SJSA1 (cell line): ENCODE measurements around the gene RRP7A. TPM values are rescaled to one million over a fixed set of nuclear protein-coding genes. Genes with fewer than 3 reads are reported as not detected.
"Not testable (repeated sequence)": the region's sequence is repeated elsewhere in the genome, so short reads cannot be mapped to it uniquely, and the experiment has no call there.

Experiments used
- DNase-seq, 2 experiments: peaks; one replicate each; pipeline ENCODE4 v3.0.0-alpha.2; 2015 to 2020; ENCODE audit warnings: low spot score in 2 of 2, low read depth in 1 of 2
- H3K27ac ChIP-seq: fragments of 250-450 bp; sonication (Bioruptor Pico); 2 replicates; pipeline ENCODE4 v1.5.1; 2020; ENCODE audit warnings: mild to moderate bottlenecking, moderate library complexity
- H3K27me3 ChIP-seq: fragments of 250-450 bp; sonication (Bioruptor Pico); replicated peaks from 2 replicates; pipeline ENCODE4 v1.5.1; 2020; ENCODE audit warnings: mild to moderate bottlenecking, moderate library complexity
- H3K36me3 ChIP-seq: fragments of 250-450 bp; sonication (Bioruptor Pico); 2 replicates; pipeline ENCODE4 v1.5.1; 2020; ENCODE audit warnings: mild to moderate bottlenecking
- H3K4me1 ChIP-seq: fragments of 250-450 bp; sonication (Bioruptor Pico); replicated peaks from 2 replicates; pipeline ENCODE4 v1.6.1; 2021; ENCODE audit warnings: mild to moderate bottlenecking
- H3K4me3 ChIP-seq: fragments of 250-450 bp; sonication (Bioruptor Pico); 2 replicates; pipeline ENCODE4 v1.5.1; 2020; ENCODE audit warnings: mild to moderate bottlenecking
- H3K9me3 ChIP-seq: fragments of 250-450 bp; sonication (Bioruptor Pico); replicated peaks from 2 replicates; pipeline ENCODE4 v1.5.1; 2020; ENCODE audit warnings: mild to moderate bottlenecking
- total RNA-seq: library from RNA; depleted of rRNA; stranded (reverse); fragments of >200 nt; shearing (Covaris generic); gene quantifications from 2 replicates; pipeline ENCODE4 v1.2.3, GENCODE V29; 2014

The RRP7A gene
- total RNA-seq, 1 experiment from 2014 or later = 40.2 TPM

- DNase-seq = no peak
- Histone ChIP-seq H3K9me3 (no peaks in the 10 kb centered on the region), H3K4me1 (peaks cover 6% of the 10 kb centered on the region), H3K4me3 (no peak overlapping the region), H3K27me3 (no peaks in the 10 kb centered on the region), H3K36me3 (no peaks in the 10 kb centered on the region), H3K27ac (no peak overlapping the region)
Observed at GRCh38 chr22:42548597-42549330, 29.2 kb upstream of the RRP7A start.

- not testable (repeated sequence) for H3K4me3 ChIP-seq, DNase-seq, H3K27ac ChIP-seq, H3K36me3 ChIP-seq, H3K9me3 ChIP-seq, H3K4me1 ChIP-seq, H3K27me3 ChIP-seq
Observed at GRCh38 chr22:42548126-42548525, 28.5 kb upstream of the RRP7A start.

GRCh38 chr22:42547562-42547961, 28.0 kb upstream of the RRP7A start:
- Histone ChIP-seq H3K27ac (no peak overlapping the region), H3K4me1 (no peaks in the 10 kb centered on the region), H3K36me3 (no peaks in the 10 kb centered on the region), H3K27me3 (no peaks in the 10 kb centered on the region), H3K9me3 (no peaks in the 10 kb centered on the region), H3K4me3 (no peak overlapping the region)
- DNase-seq = no peak

- Histone ChIP-seq H3K27me3 (no peaks in the 10 kb centered on the region), H3K4me3 (no peak overlapping the region), H3K36me3 (no peaks in the 10 kb centered on the region), H3K9me3 (no peaks in the 10 kb centered on the region), H3K27ac (no peak overlapping the region), H3K4me1 (no peaks in the 10 kb centered on the region)
- no peak for DNase-seq
Observed at GRCh38 chr22:42544686-42545085, 25.1 kb upstream of the RRP7A start.

- H3K4me3 ChIP-seq, H3K27ac ChIP-seq, H3K9me3 ChIP-seq, H3K4me1 ChIP-seq, H3K27me3 ChIP-seq, DNase-seq, H3K36me3 ChIP-seq: not testable (repeated sequence)
Observed at GRCh38 chr22:42539236-42539771, 19.7 kb upstream of the RRP7A start.

GRCh38 chr22:42537199-42537831, 17.7 kb upstream of the RRP7A start:
- not testable (repeated sequence) for H3K4me1 ChIP-seq, H3K27ac ChIP-seq, H3K9me3 ChIP-seq, H3K27me3 ChIP-seq, DNase-seq, H3K36me3 ChIP-seq, H3K4me3 ChIP-seq

GRCh38 chr22:42536634-42537033, 17.0 kb upstream of the RRP7A start:
- not testable (repeated sequence) for DNase-seq, H3K4me3 ChIP-seq, H3K27me3 ChIP-seq, H3K4me1 ChIP-seq, H3K36me3 ChIP-seq, H3K9me3 ChIP-seq, H3K27ac ChIP-seq

- Histone ChIP-seq H3K4me3 (no peak overlapping the region), H3K9me3 (no peaks in the 10 kb centered on the region), H3K27me3 (no peaks in the 10 kb centered on the region), H3K36me3 (no peaks in the 10 kb centered on the region), H3K27ac (no peak overlapping the region), H3K4me1 (peaks cover 10% of the 10 kb centered on the region; the same call in 1 of the 2 replicates)
- no peak for DNase-seq
Observed at GRCh38 chr22:42536166-42536565, 16.6 kb upstream of the RRP7A start.

GRCh38 chr22:42535082-42535731, 15.6 kb upstream of the RRP7A start:
- not testable (repeated sequence) for H3K36me3 ChIP-seq, H3K4me3 ChIP-seq, H3K4me1 ChIP-seq

GRCh38 chr22:42533638-42533977, 14.0 kb upstream of the RRP7A start:
- Histone ChIP-seq H3K36me3 (no peaks in the 10 kb centered on the region), H3K27ac (no peak overlapping the region), H3K4me3 (no peak overlapping the region), H3K9me3 (no peaks in the 10 kb centered on the region), H3K4me1 (peaks cover 10% of the 10 kb centered on the region; the same call in 1 of the 2 replicates), H3K27me3 (no peaks in the 10 kb centered on the region)
- DNase-seq = no peak

More at GRCh38 chr22:42535082-42535731, 15.6 kb upstream of the RRP7A start:
- not testable (repeated sequence) for DNase-seq, H3K27me3 ChIP-seq, H3K27ac ChIP-seq, H3K9me3 ChIP-seq

GRCh38 chr22:42531401-42532084, 11.9 kb upstream of the RRP7A start:
- not testable (repeated sequence) for H3K4me3 ChIP-seq, H3K4me1 ChIP-seq, H3K9me3 ChIP-seq, H3K36me3 ChIP-seq, H3K27ac ChIP-seq, H3K27me3 ChIP-seq, DNase-seq

- not testable (repeated sequence) for H3K27me3 ChIP-seq, H3K9me3 ChIP-seq, H3K36me3 ChIP-seq, H3K4me1 ChIP-seq, H3K27ac ChIP-seq, DNase-seq, H3K4me3 ChIP-seq
Observed at GRCh38 chr22:42529435-42529834, 9.8 kb upstream of the RRP7A start.

- no peaks in the 10 kb centered on the region for H3K4me1 ChIP-seq
- H3K27me3 ChIP-seq = no peaks in the 10 kb centered on the region
- no peaks in the 10 kb centered on the region for H3K9me3 ChIP-seq
- DNase-seq = no peak
- H3K27ac ChIP-seq = no peak overlapping the region
- no peak overlapping the region for H3K4me3 ChIP-seq
- H3K36me3 ChIP-seq = no peaks in the 10 kb centered on the region
Observed at GRCh38 chr22:42528591-42529307, 9.2 kb upstream of the RRP7A start.
